MCF 10A (cell line): ENCODE results near the gene SLC7A6. TPM values are rescaled to one million over a fixed set of nuclear protein-coding genes. Genes with fewer than 3 reads are reported as not detected.

Experiments used
- BruUV-seq: library from RNA; stranded (reverse); fragments of 400-500 nt; replicated peaks from 2 replicates; lab custom pipeline; 2021; lab: Mats Ljungman, UMichigan
- CTCF ChIA-PET: fragments of 300-600 bp; sonication (Branson Sonifier 250); formaldehyde crosslinking; extraction: SDS; loops from one replicate; lab custom pipeline; 2021; ENCODE audit warnings: antibody characterized with exemption, inconsistent platforms; lab: Yijun Ruan, JAX
- POLR2A ChIA-PET: fragments of 300-600, 350-650 bp; sonication (Branson Sonifier 250); formaldehyde crosslinking; extraction: SDS; loops from one replicate; lab custom pipeline; 2020; ENCODE audit warnings: antibody characterized with exemption, inconsistent platforms; lab: Yijun Ruan, JAX
- DNase-seq: peaks from one replicate; pipeline ENCODE4 v3.0.0-alpha.2; 2018; ENCODE audit not compliant: unreplicated experiment
- H3K27ac Mint-ChIP-seq: one replicate; pipeline ENCODE4 v1.8.0; 2022; ENCODE audit warnings: mild to moderate bottlenecking, low read depth, mixed read lengths; ENCODE audit not compliant: unreplicated experiment
- H3K27me3 Mint-ChIP-seq: one replicate; pipeline ENCODE4 v1.8.0; 2022; ENCODE audit warnings: mixed read lengths; ENCODE audit not compliant: insufficient read depth, unreplicated experiment
- H3K36me3 Mint-ChIP-seq: one replicate; pipeline ENCODE4 v1.8.0; 2022; ENCODE audit warnings: mild to moderate bottlenecking, moderate library complexity, mixed read lengths; ENCODE audit not compliant: insufficient read depth, unreplicated experiment
- H3K4me1 Mint-ChIP-seq: one replicate; pipeline ENCODE4 v1.8.0; 2022; ENCODE audit warnings: mixed read lengths; ENCODE audit not compliant: insufficient read depth, unreplicated experiment
- H3K4me3 Mint-ChIP-seq: one replicate; pipeline ENCODE4 v1.8.0; 2022; ENCODE audit warnings: mild to moderate bottlenecking, moderate library complexity, mixed read lengths; ENCODE audit not compliant: unreplicated experiment
- H3K9me3 Mint-ChIP-seq: one replicate; pipeline ENCODE4 v1.8.0; 2022; ENCODE audit warnings: mixed read lengths; ENCODE audit not compliant: unreplicated experiment
- CTCF ChIP-seq: fragments of 200-600 bp; IDR thresholded peaks from one replicate; pipeline ENCODE4 v1.8.0; 2022; ENCODE audit warnings: antibody characterized with exemption, mild to moderate bottlenecking; ENCODE audit not compliant: unreplicated experiment
- intact Hi-C: fragments of 100-400 bp; cut with micrococcal nuclease; formaldehyde crosslinking; loops from 2 replicates; pipeline ENCODE4 v1.14.1; 2022
- total RNA-seq: library from RNA; stranded (reverse); gene quantifications from 2 replicates; pipeline ENCODE4 v1.2.3, GENCODE V29; 2022

The SLC7A6 gene
- total RNA-seq, 1 experiment from 2014 or later = 61.0 TPM

DNA sequence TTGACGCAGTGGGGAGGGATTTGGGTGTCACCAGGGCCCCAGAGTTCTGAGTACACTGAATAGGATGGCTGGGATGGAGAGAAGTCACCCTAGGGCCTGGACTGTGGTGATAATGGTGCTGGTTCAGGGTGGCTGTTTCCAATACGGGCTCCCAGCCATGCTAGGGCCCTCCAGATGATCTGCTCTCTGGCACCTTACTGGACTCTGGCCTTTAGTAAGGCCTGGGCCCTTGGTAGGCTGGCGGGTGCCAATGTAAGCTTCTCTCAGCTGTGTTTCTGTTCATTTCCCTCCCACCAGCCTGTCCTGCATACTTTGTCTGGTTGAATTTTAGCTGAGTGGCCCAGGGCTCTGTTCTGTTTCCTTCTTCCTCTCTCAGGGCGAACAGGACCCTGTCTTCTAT is 16.4 kb upstream of the SLC7A6 start:
- POLR2A ChIA-PET = no interaction called here
- DNase-seq = no peak
- CTCF ChIA-PET = interaction anchor here (0.6 to 1.1 kb wide), 3 partner anchors 14 to 626 kb away, joined by 3 to 6 read pairs (median 4); partner anchors contain the start of gene SLC7A6
- intact Hi-C loops = no loop called here
- no peak overlapping the region for H3K27ac Mint-ChIP-seq
- no peak overlapping the region for H3K4me3 Mint-ChIP-seq
- H3K27me3 Mint-ChIP-seq = no peaks in the 10 kb centered on the region
- H3K4me1 Mint-ChIP-seq = peaks cover 9% of the 10 kb centered on the region
- TF ChIP-seq CTCF = no peak
- BruUV-seq = no TSS peak
- H3K36me3 Mint-ChIP-seq = peaks cover 14% of the 10 kb centered on the region
- no peaks in the 10 kb centered on the region for H3K9me3 Mint-ChIP-seq

DNA sequence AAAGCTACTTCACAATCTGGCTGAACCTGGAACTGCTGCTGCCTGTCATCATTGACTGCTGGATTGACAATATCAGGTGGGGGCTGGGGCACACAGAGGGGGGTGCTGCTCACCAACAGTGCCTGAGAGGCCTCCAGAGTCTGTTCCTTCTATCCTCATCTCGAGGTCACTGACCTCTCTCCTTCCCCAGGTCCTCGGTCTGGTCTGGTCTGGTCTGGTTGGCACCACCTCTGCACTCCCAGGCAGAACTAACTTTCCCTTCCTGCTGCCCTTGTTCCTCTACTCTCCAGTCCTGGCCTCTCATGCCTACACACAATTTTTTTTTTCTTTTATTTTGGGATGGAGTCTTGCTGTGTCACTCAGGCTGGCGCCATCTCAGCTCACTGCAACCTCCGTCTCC is 15.0 kb upstream of the SLC7A6 start:
- DNase-seq = no peak
- Mint-ChIP-seq H3K4me1 (peaks cover 9% of the 10 kb centered on the region), H3K9me3 (no peaks in the 10 kb centered on the region), H3K27me3 (no peaks in the 10 kb centered on the region), H3K4me3 (no peak overlapping the region), H3K36me3 (peaks cover 14% of the 10 kb centered on the region), H3K27ac (no peak overlapping the region)
- intact Hi-C loops = no loop called here
- TF ChIP-seq CTCF = no peak
- no TSS peak for BruUV-seq
- CTCF ChIA-PET = interaction anchor here (0.6 to 1.5 kb wide), 3 partner anchors 9 to 80 kb away, joined by 4 to 6 read pairs (median 4); no protein-coding TSS in a partner anchor
- POLR2A ChIA-PET = interaction anchor here (1.2 kb wide), 1 partner anchor 8 kb away, joined by 3 read pairs; no protein-coding TSS in a partner anchor

GRCh38 chr16:68250951-68251350 is 13.4 kb upstream of the SLC7A6 start:
- peaks cover 14% of the 10 kb centered on the region for H3K36me3 Mint-ChIP-seq
- no peak overlapping the region for H3K27ac Mint-ChIP-seq
- H3K9me3 Mint-ChIP-seq = no peaks in the 10 kb centered on the region
- BruUV-seq = no TSS peak
- H3K4me3 Mint-ChIP-seq = no peak overlapping the region
- H3K27me3 Mint-ChIP-seq = no peaks in the 10 kb centered on the region
- TF ChIP-seq CTCF = no peak
- ChIA-PET CTCF (interaction anchor here (0.7 to 2.6 kb wide), 5 partner anchors 11 to 270 kb away, joined by 3 to 31 read pairs (median 4); no protein-coding TSS in a partner anchor), POLR2A (interaction anchor here (0.9 to 1.5 kb wide), 3 partner anchors 11 to 60 kb away, joined by 3 to 7 read pairs (median 4); partner anchors contain the start of genes PRMT7 and SLC7A6OS)
- intact Hi-C loops = no loop called here
- peaks cover 9% of the 10 kb centered on the region for H3K4me1 Mint-ChIP-seq
- no peak for DNase-seq

- peaks cover under 1% of the 10 kb centered on the region for H3K4me1 Mint-ChIP-seq
- ChIA-PET POLR2A (interaction anchor here (1.5 kb wide), 1 partner anchor 14 kb away, joined by 7 read pairs; no protein-coding TSS in a partner anchor), CTCF (interaction anchor here (0.6 to 2.6 kb wide), 6 partner anchors 10 to 78 kb away, joined by 3 to 31 read pairs (median 6); partner anchors contain the start of gene SLC7A6)
- H3K27me3 Mint-ChIP-seq = no peaks in the 10 kb centered on the region
- BruUV-seq = no TSS peak
- H3K36me3 Mint-ChIP-seq = peaks cover 14% of the 10 kb centered on the region
- no peak for DNase-seq
- H3K4me3 Mint-ChIP-seq = no peak overlapping the region
- intact Hi-C loops = no loop called here
- H3K27ac Mint-ChIP-seq = no peak overlapping the region
- TF ChIP-seq CTCF = no peak
- no peaks in the 10 kb centered on the region for H3K9me3 Mint-ChIP-seq
Observed at GRCh38 chr16:68251832-68252231, 12.5 kb upstream of the SLC7A6 start.
